Ovary (tissue), 9 donors: ENCODE measurements around the gene SORBS1. TPM values are rescaled to one million over a fixed set of nuclear protein-coding genes. Genes with fewer than 3 reads are reported as not detected.
A peak's percentile ranks its signal among the peaks of the same experiment; 100 is the strongest.

Source experiments
- DNase-seq, 5 donors: peaks; one replicate each; pipeline ENCODE4 v3.0.0-alpha.2; 2019 to 2020
- H3K27ac ChIP-seq, 2 donors: fragments of 200-600 bp; one replicate each; pipeline versions ENCODE4 v1.5.1 to v1.8.0; 2019 to 2022
- H3K27me3 ChIP-seq: fragments of 200-600 bp; one replicate; pipeline ENCODE4 v1.8.0; 2022
- H3K36me3 ChIP-seq: fragments of 200-600 bp; sonication (generic); one replicate; pipeline ENCODE4 v1.5.1; 2019
- H3K4me1 ChIP-seq: one replicate; pipeline ENCODE4 v1.8.1; 2013; ENCODE audit warnings: mild to moderate bottlenecking, moderate library complexity; ENCODE audit not compliant: insufficient read depth
- H3K4me3 ChIP-seq: fragments of 200-600 bp; sonication (generic); one replicate; pipeline ENCODE4 v1.5.1; 2017
- H3K9me3 ChIP-seq, 2 donors: fragments of 200-600 bp in 1 of 2; sonication (generic) in 1 of 2; one replicate each; pipeline versions ENCODE4 v1.5.1 to v1.8.1; 2013 to 2019; ENCODE audit warnings: mild to moderate bottlenecking in 1 of 2, moderate library complexity in 1 of 2
- EP300 ChIP-seq: sonication (generic); formaldehyde crosslinking; IDR thresholded peaks from one replicate; pipeline ENCODE4 v1.6.1; 2017; ENCODE audit warnings: antibody characterized with exemption
- POLR2A ChIP-seq: fragments of 450-650 bp; IDR thresholded peaks from one replicate; pipeline ENCODE4 v1.6.1; 2017; ENCODE audit warnings: antibody characterized with exemption, mild to moderate bottlenecking, moderate library complexity
- WGBS, 3 donors: extraction: QIAGEN DNeasy Blood & Tissue Kit in 1 of 3; methylation state at CpG; one replicate each; pipeline versions ENCODE4 v1.1.5 to v1.1.7; 2013 to 2017; 5-methylcytosine and 5-hydroxymethylcytosine counted together
- intact Hi-C, 4 donors: fragments of 100-400 bp; cut with DNase I; formaldehyde crosslinking; loops; one replicate each; pipeline versions ENCODE4 v1.11.0 to v1.15.1; 2022 to 2023
- polyA plus RNA-seq, 2 donors: library from polyadenylated mRNA; stranded (reverse); fragments of 200-250 nt in 1 of 2; fragments of 350-450 nt in 1 of 2; fragmentation: Illumina TruSeq in 1 of 2; extraction: RNeasy Lipid Tissue Mini Kit (QIAGEN cat#74804) in 1 of 2; gene quantifications; one replicate each; pipeline ENCODE4 v1.2.3, GENCODE V29; 2013 to 2014
- total RNA-seq, 7 donors: library from RNA; depleted of rRNA in 2 of 7; stranded (reverse); fragments of >200 nt in 2 of 7; fragmentation: NEBNext Ultra II Directional in 3 of 7; extraction: Animal tissue kit (Norgen Biotek cat#: 25700) in 3 of 7; gene quantifications; one replicate each; pipeline versions ENCODE4 v1.1.0 to v1.2.4, GENCODE V29; 2016 to 2023
- TF ChIP-seq, protein P1 (sequence below), 3 donors: fragments of 450-650 bp in 2 of 3; fragments of 200-600 bp in 1 of 3; IDR thresholded peaks; one replicate each; pipeline versions ENCODE4 v1.5.1 to v1.8.0; 2016 to 2022; ENCODE audit warnings: antibody characterized with exemption in 3 of 3, mild to moderate bottlenecking in 1 of 3
- donor health status: DM: no; HTN: no; CAD: no; lungs with moderate emphysema.
- donor health status: DM: no; HTN: no; CAD: no.
- donor health status: Bipolar disorder and iron deficiency.
- donor health status: DM: yes; HTN: yes; CAD: no.
- donor health status: DM: no; HTN: no; CAD: no.
- donor health status: DM: yes; HTN: yes; CAD: no.

Gene SORBS1
- total and polyA plus RNA-seq, 9 donors = 10.7 to 156 (median 20.0) TPM

DNA sequence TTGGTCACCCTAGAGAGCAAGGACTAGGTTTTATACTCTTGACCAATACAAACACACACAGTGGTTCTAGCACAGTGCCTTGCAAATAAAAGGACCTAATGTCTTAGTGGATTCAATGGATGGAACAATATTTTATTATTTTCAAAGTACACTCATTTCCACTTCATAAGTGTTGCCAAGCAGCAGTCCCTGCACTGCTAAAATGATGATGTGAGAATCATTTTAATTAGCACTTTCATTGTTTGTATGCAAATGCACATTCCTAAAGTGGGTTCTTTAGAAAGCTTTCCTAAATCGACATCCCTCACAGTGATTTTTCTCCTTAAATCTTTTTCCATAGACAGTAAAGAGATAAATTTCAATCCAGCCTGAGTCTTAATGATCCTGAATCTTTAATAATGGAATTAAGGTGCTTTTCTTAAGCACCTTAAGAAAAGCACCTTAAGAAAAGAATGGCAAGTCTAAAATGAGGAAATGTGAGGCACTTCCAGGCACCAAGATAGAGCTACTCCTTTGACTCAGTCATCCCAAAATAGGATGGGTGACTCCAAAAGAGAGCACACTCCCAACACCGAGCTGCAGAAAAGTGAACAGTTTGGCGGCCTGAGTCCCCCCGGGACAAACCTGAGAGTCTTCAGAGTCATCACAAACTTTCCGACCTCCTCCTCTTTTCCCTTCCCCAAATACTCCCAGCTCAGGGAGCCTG lies 84.5 kb downstream of the SORBS1 start:
- intact Hi-C loops = no loop called here
- Histone ChIP-seq H3K4me1 (peaks cover 3% of the 10 kb centered on the region), H3K4me3 (no peak overlapping the region), H3K27me3 (no peaks in the 10 kb centered on the region), H3K27ac (peak overlapping the region in 1 of 2 donors; percentile 31), H3K36me3 (no peaks in the 10 kb centered on the region), H3K9me3 (no peaks in the 10 kb centered on the region)
- TF ChIP-seq EP300 (no peak), POLR2A (no peak)
- TF ChIP-seq, protein P1, sequence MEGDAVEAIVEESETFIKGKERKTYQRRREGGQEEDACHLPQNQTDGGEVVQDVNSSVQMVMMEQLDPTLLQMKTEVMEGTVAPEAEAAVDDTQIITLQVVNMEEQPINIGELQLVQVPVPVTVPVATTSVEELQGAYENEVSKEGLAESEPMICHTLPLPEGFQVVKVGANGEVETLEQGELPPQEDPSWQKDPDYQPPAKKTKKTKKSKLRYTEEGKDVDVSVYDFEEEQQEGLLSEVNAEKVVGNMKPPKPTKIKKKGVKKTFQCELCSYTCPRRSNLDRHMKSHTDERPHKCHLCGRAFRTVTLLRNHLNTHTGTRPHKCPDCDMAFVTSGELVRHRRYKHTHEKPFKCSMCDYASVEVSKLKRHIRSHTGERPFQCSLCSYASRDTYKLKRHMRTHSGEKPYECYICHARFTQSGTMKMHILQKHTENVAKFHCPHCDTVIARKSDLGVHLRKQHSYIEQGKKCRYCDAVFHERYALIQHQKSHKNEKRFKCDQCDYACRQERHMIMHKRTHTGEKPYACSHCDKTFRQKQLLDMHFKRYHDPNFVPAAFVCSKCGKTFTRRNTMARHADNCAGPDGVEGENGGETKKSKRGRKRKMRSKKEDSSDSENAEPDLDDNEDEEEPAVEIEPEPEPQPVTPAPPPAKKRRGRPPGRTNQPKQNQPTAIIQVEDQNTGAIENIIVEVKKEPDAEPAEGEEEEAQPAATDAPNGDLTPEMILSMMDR (IDR thresholded peaks at IDR 0.05) = no peak
- 65 to 77% (median 75%) methylated on average over 5 of the region's 5 CpGs for WGBS, 3 donors
- DNase-seq = no peak

DNA sequence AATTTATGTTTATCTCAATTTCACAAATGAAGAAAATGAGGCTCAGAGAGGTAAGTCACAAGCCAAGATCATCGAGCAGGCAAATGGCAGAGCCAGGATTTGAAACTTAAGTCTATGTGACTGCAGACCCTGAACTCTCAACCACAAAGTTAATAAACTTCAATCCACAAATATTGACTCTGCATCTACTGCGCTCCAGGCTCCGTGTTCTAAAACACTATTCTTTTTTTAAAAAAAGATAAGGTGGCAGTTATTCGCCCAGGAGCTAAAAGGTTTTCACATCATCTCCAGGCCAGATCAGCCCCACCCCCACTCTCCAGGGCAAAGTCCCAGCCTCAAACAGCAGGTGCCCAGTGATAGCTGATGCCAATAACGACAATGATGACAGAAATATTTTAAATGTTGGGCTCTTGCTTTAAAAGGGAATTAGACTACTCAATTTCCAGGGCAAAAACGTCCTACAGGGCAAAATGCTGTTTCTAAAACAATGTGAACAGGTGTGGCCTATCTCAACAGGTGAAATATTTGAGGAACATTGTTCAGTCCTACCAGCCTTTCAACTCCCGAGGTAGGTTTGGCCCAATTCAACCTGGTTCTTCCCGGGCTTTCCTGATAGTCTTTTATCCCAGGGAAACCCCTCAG lies 85.2 kb downstream of the SORBS1 start:
- WGBS, 3 donors = 62 to 73% (median 64%) methylated on average over 8 of the region's 8 CpGs

DNA sequence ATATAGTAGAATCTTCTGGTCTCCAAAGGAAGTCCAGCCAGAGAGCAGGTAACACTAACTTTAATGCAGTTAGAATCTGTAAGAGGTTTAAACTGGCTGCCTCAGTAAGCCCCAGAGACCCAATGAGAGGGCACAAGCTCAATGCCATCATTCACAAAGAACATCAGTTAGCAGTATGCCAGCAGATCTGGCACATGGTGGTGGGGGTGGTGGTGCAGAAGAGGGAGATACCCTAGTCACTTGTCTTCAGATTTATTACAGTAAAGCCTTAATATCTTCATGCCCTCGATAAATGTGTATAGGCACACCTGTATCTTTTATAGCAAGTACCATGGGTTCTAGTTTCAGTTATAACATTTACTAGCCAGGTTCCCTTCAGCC lies 86.2 kb downstream of the SORBS1 start:
- Histone ChIP-seq H3K36me3 (no peaks in the 10 kb centered on the region), H3K4me3 (no peak overlapping the region), H3K4me1 (peaks cover 3% of the 10 kb centered on the region), H3K9me3 (no peaks in the 10 kb centered on the region), H3K27me3 (no peaks in the 10 kb centered on the region), H3K27ac (peak overlapping the region in 1 of 2 donors; percentile 1)
- 80 to 100% (median 89%) methylated on average over 1 of the region's 1 CpG for WGBS, 3 donors
- intact Hi-C loops = no loop called here
- DNase-seq = no peak
- TF ChIP-seq, protein P1 (IDR thresholded peaks at IDR 0.05) = no peak
- no peak for TF ChIP-seq POLR2A
- TF ChIP-seq EP300 = no peak

More for the DNA sequence above, 85.2 kb downstream of the SORBS1 start:
- intact Hi-C loops = no loop called here
- Histone ChIP-seq H3K27me3 (no peaks in the 10 kb centered on the region), H3K9me3 (no peaks in the 10 kb centered on the region), H3K36me3 (no peaks in the 10 kb centered on the region), H3K4me3 (no peak overlapping the region), H3K4me1 (peaks cover 3% of the 10 kb centered on the region), H3K27ac (no peak overlapping the region)
- no peak for TF ChIP-seq EP300
- TF ChIP-seq, protein P1 (IDR thresholded peaks at IDR 0.05) = no peak
- no peak for TF ChIP-seq POLR2A
- DNase-seq = no peak

DNA sequence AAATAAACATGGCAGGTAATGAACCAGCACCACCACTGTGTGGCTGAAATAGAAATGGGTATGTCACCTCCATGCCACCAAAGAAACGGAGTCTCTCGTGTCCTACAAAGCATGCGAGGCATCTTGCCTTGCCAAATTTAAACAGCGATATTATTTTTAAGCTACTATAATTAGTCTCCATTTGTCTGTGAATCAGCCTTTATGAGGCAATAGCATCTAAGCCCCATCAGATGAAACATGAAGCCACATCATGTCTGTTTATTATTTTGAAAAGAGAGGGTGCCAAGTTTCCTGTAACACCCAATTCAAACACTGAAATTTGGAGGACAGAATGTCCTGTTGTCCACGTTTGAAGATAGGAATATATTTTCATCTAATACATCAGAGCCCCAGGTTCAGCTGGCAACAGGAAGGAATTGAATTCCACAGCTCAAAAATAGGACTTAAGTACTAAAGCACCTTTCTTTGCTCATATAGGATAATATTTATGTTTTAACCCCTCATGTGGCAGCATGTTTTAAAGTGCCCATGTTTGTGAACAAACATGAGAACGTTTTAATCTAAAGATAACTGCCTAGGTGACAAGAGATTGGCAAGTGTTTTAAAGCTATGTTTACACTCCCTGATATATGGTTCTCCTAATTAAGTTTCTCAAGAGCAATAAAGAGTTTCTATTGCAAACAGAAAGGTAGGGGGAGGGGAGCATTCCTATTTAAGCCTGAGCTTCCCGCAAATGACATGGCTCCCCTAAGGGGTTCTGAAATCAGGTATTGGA lies 86.8 kb downstream of the SORBS1 start:
- no peak for TF ChIP-seq POLR2A
- TF ChIP-seq EP300 = peak; percentile 55
- TF ChIP-seq, protein P1 (IDR thresholded peaks at IDR 0.05) = no peak
- Histone ChIP-seq H3K27ac (peak overlapping the region in 1 of 2 donors; percentile 1), H3K9me3 (no peaks in the 10 kb centered on the region), H3K4me1 (peaks cover 3% of the 10 kb centered on the region), H3K36me3 (no peaks in the 10 kb centered on the region), H3K4me3 (no peak overlapping the region), H3K27me3 (no peaks in the 10 kb centered on the region)
- intact Hi-C loops = no loop called here
- WGBS, 3 donors = 8 to 14% (median 10%) methylated on average over 7 of the region's 7 CpGs
- DNase-seq = no peak
